Astrocyte of the cerebellum (primary cell): ENCODE data around the gene SPATA20.

Experiments
- DNase-seq: peaks from one replicate; pipeline ENCODE4 v3.0.0-alpha.2; 2011; ENCODE audit warnings: low read depth
- H3K4me3 ChIP-seq: 2 replicates; pipeline ENCODE4 v1.5.1; 2011; ENCODE audit warnings: mild to moderate bottlenecking, low read depth, low read length, moderate library complexity
- in situ Hi-C: cut with HindIII; loops from 2 replicates; pipeline ENCODE4 v1.10.0; 2017; ENCODE audit warnings: low sequenced_read_pairs
- TF ChIP-seq, protein P1 (sequence below): IDR thresholded peaks from 2 replicates; pipeline ENCODE4 v1.5.1; 2012; ENCODE audit warnings: low read length, low read depth, moderate library complexity, mild to moderate bottlenecking; ENCODE audit errors: missing control alignments

The SPATA20 gene

DNA sequence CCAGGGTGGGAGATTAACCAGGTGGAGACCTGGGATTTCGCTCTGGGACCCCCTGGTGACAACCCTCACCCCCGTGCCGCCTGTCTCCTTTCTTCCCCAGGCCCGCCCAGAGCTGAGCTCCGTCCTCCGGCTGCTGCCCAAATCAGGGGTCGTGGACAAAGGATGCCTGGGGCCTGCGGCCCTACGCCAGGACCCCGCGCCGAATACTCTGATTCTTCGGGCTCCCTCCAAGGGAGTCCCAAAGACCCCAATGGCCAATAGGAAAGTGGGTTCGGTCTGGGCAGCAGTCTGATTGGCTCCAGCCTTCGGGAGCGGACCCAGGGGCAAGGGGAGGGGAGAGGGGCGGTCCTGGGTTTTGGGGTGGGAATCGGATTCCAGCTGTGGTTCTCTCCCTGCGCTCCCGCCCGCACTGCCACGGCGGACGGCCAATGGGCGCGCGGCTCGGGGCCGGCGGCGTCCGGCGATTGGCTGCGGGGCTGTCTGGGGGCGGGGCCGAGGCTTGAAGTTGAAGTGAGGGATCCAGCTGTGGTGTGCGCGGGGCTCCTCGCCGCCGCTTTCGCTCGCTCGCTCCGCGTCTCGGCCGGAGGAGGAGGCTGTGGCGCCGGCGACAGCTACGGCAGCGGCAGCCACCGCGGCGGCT lies 13.3 kb downstream of the SPATA20 start, which contains the start of gene CACNA1G:
TSS of gene CACNA1G (plus strand) at position 531 of the 640 bp plus-strand sequence. CDS start 745 bp downstream, outside the sequence.
- H3K4me3 ChIP-seq = peak within 1 kb of the TSS; percentile 36
- no peak for DNase-seq
- in situ Hi-C loops = loop anchor here (5.0 kb wide), 1 partner anchor 67 kb away; no protein-coding TSS in a partner anchor
- TF ChIP-seq, protein P1, sequence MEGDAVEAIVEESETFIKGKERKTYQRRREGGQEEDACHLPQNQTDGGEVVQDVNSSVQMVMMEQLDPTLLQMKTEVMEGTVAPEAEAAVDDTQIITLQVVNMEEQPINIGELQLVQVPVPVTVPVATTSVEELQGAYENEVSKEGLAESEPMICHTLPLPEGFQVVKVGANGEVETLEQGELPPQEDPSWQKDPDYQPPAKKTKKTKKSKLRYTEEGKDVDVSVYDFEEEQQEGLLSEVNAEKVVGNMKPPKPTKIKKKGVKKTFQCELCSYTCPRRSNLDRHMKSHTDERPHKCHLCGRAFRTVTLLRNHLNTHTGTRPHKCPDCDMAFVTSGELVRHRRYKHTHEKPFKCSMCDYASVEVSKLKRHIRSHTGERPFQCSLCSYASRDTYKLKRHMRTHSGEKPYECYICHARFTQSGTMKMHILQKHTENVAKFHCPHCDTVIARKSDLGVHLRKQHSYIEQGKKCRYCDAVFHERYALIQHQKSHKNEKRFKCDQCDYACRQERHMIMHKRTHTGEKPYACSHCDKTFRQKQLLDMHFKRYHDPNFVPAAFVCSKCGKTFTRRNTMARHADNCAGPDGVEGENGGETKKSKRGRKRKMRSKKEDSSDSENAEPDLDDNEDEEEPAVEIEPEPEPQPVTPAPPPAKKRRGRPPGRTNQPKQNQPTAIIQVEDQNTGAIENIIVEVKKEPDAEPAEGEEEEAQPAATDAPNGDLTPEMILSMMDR = no peak

DNA sequence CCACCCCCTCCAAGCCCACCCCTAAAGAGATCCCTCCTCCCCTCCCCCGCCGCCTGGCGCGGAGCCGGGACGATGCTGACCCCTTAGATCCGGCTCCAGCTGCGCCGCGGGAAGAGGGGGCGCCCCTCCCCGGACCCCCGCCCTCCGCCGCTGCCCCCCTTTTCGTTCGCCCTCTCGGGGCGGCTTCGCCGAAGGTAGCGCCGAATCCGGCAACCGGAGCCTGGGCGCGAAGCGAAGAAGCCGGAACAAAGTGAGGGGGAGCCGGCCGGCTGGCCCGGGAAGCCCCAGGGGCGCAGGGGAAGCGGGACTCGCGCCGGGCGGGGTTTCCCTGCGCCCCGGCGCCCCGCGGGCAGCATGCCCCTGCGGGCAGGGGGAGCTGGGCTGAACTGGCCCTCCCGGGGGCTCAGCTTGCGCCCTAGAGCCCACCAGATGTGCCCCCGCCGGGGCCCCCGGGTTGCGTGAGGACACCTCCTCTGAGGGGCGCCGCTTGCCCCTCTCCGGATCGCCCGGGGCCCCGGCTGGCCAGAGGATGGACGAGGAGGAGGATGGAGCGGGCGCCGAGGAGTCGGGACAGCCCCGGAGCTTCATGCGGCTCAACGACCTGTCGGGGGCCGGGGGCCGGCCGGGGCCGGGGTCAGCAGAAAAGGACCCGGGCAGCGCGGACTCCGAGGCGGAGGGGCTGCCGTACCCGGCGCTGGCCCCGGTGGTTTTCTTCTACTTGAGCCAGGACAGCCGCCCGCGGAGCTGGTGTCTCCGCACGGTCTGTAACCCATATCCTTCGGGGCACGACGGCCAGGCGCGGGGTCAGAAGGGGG lies 14.2 kb downstream of the SPATA20 start:
- TF ChIP-seq, protein P1 = no peak
- H3K4me3 ChIP-seq = peak overlapping the region; percentile 36
- in situ Hi-C loops = loop anchor here (5.0 kb wide), 1 partner anchor 66 kb away; no protein-coding TSS in a partner anchor
- DNase-seq = no peak

DNA sequence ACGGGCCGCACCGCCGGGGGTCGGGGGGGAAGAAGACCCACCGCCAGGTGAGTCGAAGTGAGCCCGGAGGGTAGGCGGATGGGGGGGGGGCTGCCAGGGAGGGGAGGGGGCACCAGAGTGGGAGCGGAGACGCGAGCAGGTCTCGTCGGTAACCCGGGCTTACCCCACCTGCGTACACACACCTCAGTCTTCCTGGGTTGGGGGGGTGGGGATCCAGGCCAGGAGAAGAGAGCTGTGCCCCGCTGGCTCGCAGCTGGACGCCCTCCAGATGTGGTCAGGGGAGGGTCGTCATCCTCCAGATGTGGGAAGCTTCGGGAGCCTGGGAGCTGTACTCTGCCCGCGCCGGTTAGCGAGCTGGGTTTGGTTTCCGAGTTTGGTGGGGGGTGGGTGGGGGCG lies 14.8 kb downstream of the SPATA20 start:
- no peak overlapping the region for H3K4me3 ChIP-seq
- TF ChIP-seq, protein P1 = no peak
- in situ Hi-C loops = loop anchor here (5.0 kb wide), 1 partner anchor 66 kb away; no protein-coding TSS in a partner anchor
- DNase-seq = no peak

DNA sequence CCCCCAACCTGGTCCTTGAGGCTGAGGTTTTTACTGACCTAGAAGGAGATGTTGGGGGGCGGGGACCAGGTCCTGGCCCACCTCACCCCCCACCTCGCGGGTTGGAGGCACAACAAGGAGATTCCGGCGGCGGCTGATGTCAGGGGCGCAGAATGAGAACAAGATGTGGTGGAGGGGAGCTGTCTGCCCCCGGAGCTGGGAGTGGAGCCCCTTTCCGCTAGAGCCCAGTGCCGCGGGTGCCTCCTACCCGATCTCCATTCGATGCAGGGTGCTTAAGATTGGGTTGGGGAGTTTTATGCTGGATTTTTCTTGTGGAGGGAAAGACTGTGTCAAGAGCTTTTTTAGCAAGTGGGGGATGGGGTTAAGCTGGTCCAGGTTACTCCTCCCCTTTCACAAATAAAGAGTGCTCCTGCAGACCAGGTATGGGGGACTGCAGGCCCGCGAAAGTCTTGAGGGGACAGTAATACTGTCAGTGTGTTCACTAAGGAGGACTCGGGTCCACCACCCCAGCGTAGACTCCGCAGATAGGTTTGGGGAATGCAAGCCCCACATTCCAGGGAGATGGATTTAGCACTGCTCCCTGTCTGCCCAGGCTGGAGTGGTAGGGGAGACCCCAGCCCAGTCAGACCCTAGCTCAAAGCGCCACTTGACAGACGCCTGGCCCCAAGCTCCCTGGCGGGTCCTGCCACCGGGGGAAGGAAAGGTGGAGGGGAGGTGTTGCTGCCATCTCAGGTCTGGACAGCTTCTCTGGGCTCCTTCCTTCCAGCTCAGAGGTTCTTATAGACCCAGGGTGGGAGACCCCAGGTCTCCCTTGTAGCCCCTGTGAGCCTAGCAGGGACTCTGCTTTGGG lies 15.5 kb downstream of the SPATA20 start:
- no peak overlapping the region for H3K4me3 ChIP-seq
- DNase-seq = no peak
- TF ChIP-seq, protein P1 = no peak
- in situ Hi-C loops = loop anchor here (5.0 kb wide), 1 partner anchor 65 kb away; no protein-coding TSS in a partner anchor

DNA sequence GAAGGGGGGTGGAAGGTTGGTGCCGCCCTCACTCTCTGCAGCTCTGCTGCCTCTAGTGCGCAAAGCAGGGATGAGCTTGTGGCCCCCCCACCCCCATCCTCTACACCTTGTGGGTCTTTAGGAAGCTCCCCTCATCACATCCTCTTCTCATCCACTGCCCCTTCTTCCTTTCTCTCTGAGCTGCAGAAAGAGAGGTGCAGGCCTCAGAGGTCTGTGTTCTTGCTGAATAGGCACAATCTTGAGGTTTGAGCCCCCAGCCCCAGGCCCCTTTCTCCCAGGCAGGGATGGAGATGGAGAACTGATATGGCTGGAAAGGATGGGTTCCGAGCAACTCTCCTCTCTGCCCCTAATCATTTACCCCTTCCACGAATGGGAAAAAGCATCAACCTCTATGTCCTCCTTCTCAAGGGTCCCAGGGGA lies 16.1 kb downstream of the SPATA20 start:
- no peak overlapping the region for H3K4me3 ChIP-seq
- no peak for DNase-seq
- TF ChIP-seq, protein P1 = peak; percentile 7
- in situ Hi-C loops = loop anchor here (5.0 kb wide), 1 partner anchor 64 kb away; no protein-coding TSS in a partner anchor

DNA sequence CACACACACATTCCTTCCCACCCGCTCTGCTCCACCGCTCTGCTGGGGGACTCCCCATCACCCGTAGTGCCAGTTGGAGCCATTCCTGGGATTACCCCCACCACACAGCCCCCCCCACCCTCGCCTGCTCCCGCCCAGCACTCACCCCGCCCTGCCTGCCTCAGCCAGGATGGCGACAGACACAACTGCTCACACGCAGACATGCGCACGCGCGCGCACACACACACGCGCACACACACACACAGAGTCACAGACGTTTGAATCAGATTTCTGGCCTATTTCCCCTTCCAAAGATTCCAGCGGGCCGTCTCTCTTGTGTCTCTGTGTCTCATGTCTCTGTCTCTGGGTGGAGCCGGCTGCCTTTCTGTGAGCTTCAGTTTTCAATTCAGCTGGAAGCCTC lies 17.9 kb downstream of the SPATA20 start:
- no peak overlapping the region for H3K4me3 ChIP-seq
- DNase-seq = no peak
- TF ChIP-seq, protein P1 = no peak
- in situ Hi-C loops = loop anchor here (5.0 kb wide), 1 partner anchor 62 kb away; no protein-coding TSS in a partner anchor
